ENCODE data around the gene ACHE. TPM values are rescaled to one million over a fixed set of nuclear protein-coding genes. Genes with fewer than 3 reads are reported as not detected.

ACHE gene
- total RNA-seq, 1 experiment from 2014 or later, result 7.0 TPM

GRCh38 chr7:100852048-100852872 is 43.4 kb downstream of the ACHE start, which contains the start of gene SLC12A9:
SLC12A9 (plus strand) TSS chr7:100852713; CDS start chr7:100854198, 1,485 bp downstream.
- DNase-seq, result peak; percentile 96
- no peak within 1 kb of the TSS for H2BK12ac ChIP-seq (ENCODE audit: insufficient read length, low read depth, low read length)

More at GRCh38 chr7:100852048-100852872, 43.4 kb downstream of the ACHE start, which contains the start of gene SLC12A9:
- Histone ChIP-seq H3K56ac (ENCODE audit: insufficient read length, low read depth, low read length) (no peak within 1 kb of the TSS), H3K18ac (ENCODE audit: insufficient read length, low read depth, low read length) (no peak within 1 kb of the TSS), H2BK20ac (ENCODE audit: low read depth, low read length, poor library complexity, severe bottlenecking) (no peak within 1 kb of the TSS), H4K91ac (ENCODE audit: insufficient read length, low read depth, low read length) (no peak within 1 kb of the TSS), H3K27me3 (ENCODE audit: insufficient read depth, low read length) (no peaks in the 10 kb centered on the region), H3K4ac (ENCODE audit: low read depth, low read length) (no peak within 1 kb of the TSS), H2BK5ac (ENCODE audit: insufficient read length, low read length) (no peak within 1 kb of the TSS), H4K20me1 (ENCODE audit: control insufficient read depth, insufficient read depth, insufficient read length) (no peaks in the 10 kb centered on the region), H3K79me2 (ENCODE audit: insufficient read depth, low read length) (peaks cover 2% of the 10 kb centered on the region; the same call in 1 of the 2 replicates), H3K4me1 (ENCODE audit: insufficient read depth, low read length) (no peaks in the 10 kb centered on the region), H3T11ph (ENCODE audit: low read length) (no peak within 1 kb of the TSS), H4K5ac (ENCODE audit: insufficient read length, low read depth, low read length) (no peak within 1 kb of the TSS), H3K23ac (ENCODE audit: insufficient read length, low read depth, low read length) (no peak within 1 kb of the TSS), H3K9me3 (ENCODE audit: control insufficient read depth, low read depth, low read length) (no peaks in the 10 kb centered on the region), H2BK15ac (ENCODE audit: low read depth, low read length) (no peak within 1 kb of the TSS), H3K79me1 (ENCODE audit: insufficient read depth, low read depth, low read length, poor library complexity, severe bottlenecking) (peaks cover 3% of the 10 kb centered on the region), H4K8ac (replicated peaks; ENCODE audit: insufficient read length, low read depth, low read length) (no peak within 1 kb of the TSS), H2AK5ac (ENCODE audit: insufficient read length, low read length) (no peak within 1 kb of the TSS), H3K27ac (ENCODE audit: insufficient read length, low read depth, low read length) (no peak within 1 kb of the TSS), H3K14ac (ENCODE audit: insufficient read depth, low read length) (no peak within 1 kb of the TSS), H2BK120ac (ENCODE audit: low read depth, low read length, poor library complexity, severe bottlenecking) (no peak within 1 kb of the TSS), H3K4me2 (ENCODE audit: insufficient read depth, insufficient read length, low read length) (peak within 1 kb of the TSS; percentile 62), H2AFZ (ENCODE audit: low read length) (no peak within 1 kb of the TSS), H3K9ac (ENCODE audit: extremely low read depth, insufficient read length, low read length) (peak within 1 kb of the TSS; percentile 65), H3K23me2 (ENCODE audit: insufficient read length, low read depth, low read length, poor library complexity, severe bottlenecking) (peaks cover 4% of the 10 kb centered on the region)
- peaks cover 3 to 12% (median 10%) of the 10 kb centered on the region in 3 experiments for H3K36me3 Mint-ChIP-seq (ENCODE audit: insufficient read depth in 1 of 3, low read depth in 3 of 3)
- peaks cover 6 to 10% of the 10 kb centered on the region in 2 experiments; a peak in 2 of 4 replicates for H3K4me1 Mint-ChIP-seq
- WGBS (ENCODE audit: extremely low coverage, insufficient read length, low lambda C conversion rate), result no CpG with 5 or more reads among the region's 71 CpGs
- peak within 1 kb of the TSS; percentile 91 to 98 for H3K4me3 Mint-ChIP-seq
- TF ChIP-seq, protein P1, sequence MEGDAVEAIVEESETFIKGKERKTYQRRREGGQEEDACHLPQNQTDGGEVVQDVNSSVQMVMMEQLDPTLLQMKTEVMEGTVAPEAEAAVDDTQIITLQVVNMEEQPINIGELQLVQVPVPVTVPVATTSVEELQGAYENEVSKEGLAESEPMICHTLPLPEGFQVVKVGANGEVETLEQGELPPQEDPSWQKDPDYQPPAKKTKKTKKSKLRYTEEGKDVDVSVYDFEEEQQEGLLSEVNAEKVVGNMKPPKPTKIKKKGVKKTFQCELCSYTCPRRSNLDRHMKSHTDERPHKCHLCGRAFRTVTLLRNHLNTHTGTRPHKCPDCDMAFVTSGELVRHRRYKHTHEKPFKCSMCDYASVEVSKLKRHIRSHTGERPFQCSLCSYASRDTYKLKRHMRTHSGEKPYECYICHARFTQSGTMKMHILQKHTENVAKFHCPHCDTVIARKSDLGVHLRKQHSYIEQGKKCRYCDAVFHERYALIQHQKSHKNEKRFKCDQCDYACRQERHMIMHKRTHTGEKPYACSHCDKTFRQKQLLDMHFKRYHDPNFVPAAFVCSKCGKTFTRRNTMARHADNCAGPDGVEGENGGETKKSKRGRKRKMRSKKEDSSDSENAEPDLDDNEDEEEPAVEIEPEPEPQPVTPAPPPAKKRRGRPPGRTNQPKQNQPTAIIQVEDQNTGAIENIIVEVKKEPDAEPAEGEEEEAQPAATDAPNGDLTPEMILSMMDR (conservative IDR thresholded peaks at IDR 0.05), result peak; percentile 99
- H3K9me3 Mint-ChIP-seq, result no peaks in the 10 kb centered on the region; a peak in 1 of 5 replicates
- peak within 1 kb of the TSS; percentile 41 to 89 (median 84); a peak in 6 of 7 replicates for H3K27ac Mint-ChIP-seq
- H3K27me3 Mint-ChIP-seq (ENCODE audit: low read depth), result no peaks in the 10 kb centered on the region

Measured in H9 (cell line).